ENCODE data around the gene DAPK2.

Gene DAPK2

DNA sequence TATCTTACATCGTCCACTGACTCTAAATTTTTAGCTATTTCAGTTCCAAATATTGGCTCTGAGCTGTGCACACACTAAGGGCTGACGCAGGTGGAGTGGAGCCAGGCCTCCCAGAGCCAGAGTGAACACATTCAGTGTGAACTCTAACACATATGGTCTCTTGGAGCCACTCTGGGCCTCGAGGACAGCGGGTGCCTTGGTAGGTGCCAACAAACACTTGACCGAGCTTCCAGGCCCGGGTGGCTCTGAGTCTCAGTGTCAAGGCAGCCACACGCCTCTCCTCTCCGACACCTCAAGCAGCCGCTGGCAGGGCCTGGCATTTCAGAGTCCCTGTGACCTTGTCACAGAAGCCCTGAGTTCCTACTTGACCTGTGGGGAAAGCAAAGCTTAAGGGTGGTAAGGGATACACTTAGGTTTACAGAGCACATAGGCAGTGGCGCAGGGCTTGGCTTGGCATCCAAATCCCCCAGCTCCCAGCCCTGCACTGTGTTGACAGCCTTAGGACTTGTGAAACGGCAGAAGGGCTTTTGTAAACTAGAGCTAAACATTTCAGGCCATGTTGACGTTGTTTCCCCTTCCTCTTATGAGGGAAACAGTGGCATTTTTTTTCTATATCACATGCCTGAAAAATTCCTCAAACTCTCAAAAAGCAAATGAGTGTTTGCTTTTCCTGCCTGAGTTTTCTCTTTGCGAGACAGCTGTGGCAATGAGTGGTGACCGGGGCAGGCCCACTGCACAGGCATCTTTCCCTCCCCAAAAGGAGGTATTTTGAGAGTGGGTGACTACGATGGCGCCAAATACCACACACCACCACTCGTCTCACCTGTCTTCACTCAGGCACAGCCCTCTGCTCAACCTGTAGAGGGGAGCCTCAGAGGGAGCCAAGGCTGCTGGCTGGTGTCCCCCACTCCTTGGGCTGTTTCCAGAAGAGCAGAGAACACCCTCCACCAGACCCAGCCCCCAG lies 60.8 kb downstream of the DAPK2 start:
- TF ChIP-seq GATA2 (IDR thresholded peaks at IDR 0.05; ENCODE audit: low read depth, low read length) (no peak), GATA3 (IDR thresholded peaks at IDR 0.05; ENCODE audit: low read depth, low read length) (no peak)

DNA sequence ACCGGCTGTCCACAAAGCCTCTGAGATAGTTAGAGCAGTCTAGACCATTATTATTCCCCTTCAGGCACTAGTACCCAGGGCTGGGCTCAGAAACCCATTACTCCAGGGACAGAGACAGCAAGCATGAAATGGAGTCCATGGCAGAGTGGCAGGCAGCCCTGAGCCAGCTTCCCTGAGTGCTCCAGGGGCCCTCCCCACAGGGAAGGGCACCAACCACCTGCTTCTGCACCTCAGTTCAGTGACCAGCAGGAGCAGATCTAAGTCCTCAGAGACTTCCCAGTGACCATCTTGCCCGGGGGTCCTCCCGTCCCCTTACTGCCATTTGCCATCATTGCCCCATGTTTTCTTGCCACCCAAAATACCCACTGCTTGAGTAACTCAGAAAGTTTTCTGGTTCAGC lies 62.0 kb downstream of the DAPK2 start:
- no peak for TF ChIP-seq GATA3 (IDR thresholded peaks at IDR 0.05; ENCODE audit: low read depth, low read length)
- TF ChIP-seq GATA2 (IDR thresholded peaks at IDR 0.05; ENCODE audit: low read depth, low read length) = no peak

GRCh38 chr15:63983061-63983711 lies 63.1 kb downstream of the DAPK2 start:
- TF ChIP-seq GATA2 (IDR thresholded peaks at IDR 0.05; ENCODE audit: low read depth, low read length) = no peak
- TF ChIP-seq GATA3 (IDR thresholded peaks at IDR 0.05; ENCODE audit: low read depth, low read length) = no peak

DNA sequence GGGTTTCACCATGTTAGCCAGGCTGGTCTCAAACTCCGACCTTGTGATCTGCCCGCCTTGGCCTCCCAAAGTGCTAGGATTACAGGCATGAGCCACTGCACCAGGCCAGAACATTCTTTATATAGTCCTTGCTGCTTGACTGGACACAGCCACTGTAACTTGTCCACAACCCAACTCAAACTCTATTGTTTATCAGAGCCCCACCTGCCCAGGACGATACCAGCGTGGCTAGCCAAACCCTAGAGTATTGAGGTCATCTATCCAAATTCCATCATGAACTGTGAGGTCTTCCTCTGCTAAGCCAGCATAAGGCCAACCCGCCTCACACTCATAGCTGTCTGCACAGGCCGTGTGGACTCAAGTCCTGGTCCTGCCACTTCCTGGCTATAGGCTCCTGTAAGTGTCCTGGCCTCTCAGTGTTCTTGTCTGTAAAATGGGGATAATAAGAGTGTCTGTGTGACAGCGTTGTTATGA lies 63.9 kb downstream of the DAPK2 start:
- TF ChIP-seq GATA2 (IDR thresholded peaks at IDR 0.05; ENCODE audit: low read depth, low read length) (no peak), GATA3 (IDR thresholded peaks at IDR 0.05; ENCODE audit: low read depth, low read length) (no peak)

GRCh38 chr15:63981596-63982320 lies 64.5 kb downstream of the DAPK2 start:
- TF ChIP-seq GATA2 (IDR thresholded peaks at IDR 0.05; ENCODE audit: low read depth, low read length) (no peak), GATA3 (IDR thresholded peaks at IDR 0.05; ENCODE audit: low read depth, low read length) (no peak)

DNA sequence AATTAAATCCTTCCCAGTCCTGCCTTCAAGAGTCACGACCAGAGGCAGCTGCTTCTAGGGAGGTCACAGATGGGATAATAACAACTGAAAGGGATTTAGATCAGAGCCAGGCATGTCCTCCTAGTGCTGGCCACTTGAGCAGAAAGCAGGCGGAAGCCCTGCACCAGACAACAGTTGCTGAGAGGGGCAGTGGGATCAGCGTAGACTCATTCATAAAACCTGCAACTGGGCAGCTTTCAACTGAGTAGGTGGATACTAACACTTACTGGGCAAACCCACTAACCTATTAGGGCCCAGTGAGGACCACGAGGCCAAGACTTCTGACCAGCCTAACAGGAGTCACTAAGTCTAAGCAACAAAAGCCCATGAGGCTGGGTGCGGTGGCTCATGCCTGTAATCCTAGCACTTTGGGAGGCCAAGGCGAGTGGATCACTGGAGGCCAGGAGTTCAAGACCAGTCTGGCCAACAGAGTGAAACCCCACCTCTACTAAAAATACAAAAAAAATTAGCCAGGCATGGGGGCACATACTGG lies 67.0 kb downstream of the DAPK2 start:
- no peak for TF ChIP-seq GATA2 (IDR thresholded peaks at IDR 0.05; ENCODE audit: low read depth, low read length)
- TF ChIP-seq GATA3 (IDR thresholded peaks at IDR 0.05; ENCODE audit: low read depth, low read length) = no peak

- TF ChIP-seq GATA3 (IDR thresholded peaks at IDR 0.05; ENCODE audit: low read depth, low read length) = no peak
- TF ChIP-seq GATA2 (IDR thresholded peaks at IDR 0.05; ENCODE audit: low read depth, low read length) = no peak
Observed at GRCh38 chr15:63978511-63979261, 67.6 kb downstream of the DAPK2 start.

DNA sequence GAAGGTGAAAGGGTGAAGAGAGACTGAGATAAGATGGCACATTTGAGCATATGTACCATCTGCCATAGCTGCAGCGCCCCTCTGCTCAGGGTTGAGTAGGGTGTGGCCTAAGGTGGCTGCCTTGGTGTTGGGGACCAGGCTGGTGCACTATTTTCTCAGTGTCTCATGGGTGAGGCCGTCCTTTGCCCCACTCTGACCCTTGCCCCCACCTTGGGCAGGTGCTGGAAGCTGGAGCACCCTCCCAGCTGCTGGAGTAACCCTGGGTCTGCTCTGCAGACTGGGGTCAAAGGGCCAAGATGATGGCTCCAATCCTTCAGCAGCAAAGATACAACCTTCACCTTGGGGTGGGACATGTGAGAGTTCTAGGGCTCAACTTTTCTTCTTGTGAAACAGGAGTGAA lies 69.2 kb downstream of the DAPK2 start:
- no peak for TF ChIP-seq GATA2 (IDR thresholded peaks at IDR 0.05; ENCODE audit: low read depth, low read length)
- no peak for TF ChIP-seq GATA3 (IDR thresholded peaks at IDR 0.05; ENCODE audit: low read depth, low read length)

DNA sequence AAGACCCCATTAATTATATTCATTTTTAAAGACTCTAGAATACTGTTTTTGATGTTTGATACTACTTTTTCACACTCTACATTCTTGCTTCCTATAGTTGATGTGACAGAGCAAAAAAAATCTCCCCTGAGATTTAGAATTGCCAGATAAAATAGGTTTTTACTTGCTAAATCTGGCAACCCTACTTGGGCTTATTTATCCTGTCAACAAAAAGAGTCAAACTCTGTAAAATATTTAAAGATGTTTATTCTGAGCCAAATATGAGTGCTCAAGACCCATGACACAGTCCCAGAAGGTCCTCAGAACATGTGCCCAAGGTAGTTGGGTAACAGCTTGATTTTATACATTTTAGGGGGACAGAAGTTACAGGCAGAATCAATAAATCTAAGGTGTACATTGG lies 72.3 kb downstream of the DAPK2 start:
- TF ChIP-seq GATA2 (IDR thresholded peaks at IDR 0.05; ENCODE audit: low read depth, low read length) = no peak
- no peak for TF ChIP-seq GATA3 (IDR thresholded peaks at IDR 0.05; ENCODE audit: low read depth, low read length)

DNA sequence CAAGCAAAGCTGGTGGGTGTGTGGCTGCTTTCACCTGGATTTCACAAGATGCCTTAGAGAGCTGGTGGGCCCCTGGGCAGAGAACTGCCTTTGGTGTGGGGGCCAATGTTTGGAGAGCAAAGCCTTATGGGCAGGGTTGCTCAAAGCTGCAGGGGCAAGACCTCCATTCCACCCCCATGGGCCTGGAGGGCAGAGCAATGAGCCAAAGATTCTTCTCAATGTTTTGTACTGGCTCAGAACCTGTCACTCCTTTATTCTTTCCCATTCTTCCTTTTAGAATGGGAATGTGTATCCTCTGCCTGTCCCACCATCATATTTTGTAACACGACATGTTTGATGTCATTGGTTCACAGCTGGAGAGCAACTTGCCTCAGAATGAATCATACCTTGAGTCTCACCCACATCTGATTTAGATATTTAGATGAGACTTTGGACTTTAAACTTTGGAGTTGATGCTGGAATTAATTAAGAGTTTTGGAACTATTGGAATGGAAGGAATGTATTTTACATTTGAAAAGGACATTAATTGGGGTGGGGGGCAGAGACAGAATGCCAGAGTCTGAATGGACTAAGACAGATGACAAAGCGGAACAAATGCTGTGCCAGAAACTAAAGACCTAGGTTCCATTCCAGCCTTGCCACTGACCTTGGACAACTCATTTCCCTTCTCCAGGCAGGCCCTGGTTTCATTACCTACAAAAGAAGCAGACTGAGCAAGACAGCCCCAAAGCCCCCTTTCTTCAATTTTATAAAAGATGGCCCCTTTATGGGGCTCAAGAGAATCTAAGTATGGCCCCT lies 72.9 kb downstream of the DAPK2 start:
- TF ChIP-seq GATA2 (IDR thresholded peaks at IDR 0.05; ENCODE audit: low read depth, low read length) (no peak), GATA3 (IDR thresholded peaks at IDR 0.05; ENCODE audit: low read depth, low read length) (no peak)

- TF ChIP-seq GATA3 (IDR thresholded peaks at IDR 0.05; ENCODE audit: low read depth, low read length) (no peak), GATA2 (IDR thresholded peaks at IDR 0.05; ENCODE audit: low read depth, low read length) (no peak)
Observed at GRCh38 chr15:63972801-63973200, 73.5 kb downstream of the DAPK2 start.

DNA sequence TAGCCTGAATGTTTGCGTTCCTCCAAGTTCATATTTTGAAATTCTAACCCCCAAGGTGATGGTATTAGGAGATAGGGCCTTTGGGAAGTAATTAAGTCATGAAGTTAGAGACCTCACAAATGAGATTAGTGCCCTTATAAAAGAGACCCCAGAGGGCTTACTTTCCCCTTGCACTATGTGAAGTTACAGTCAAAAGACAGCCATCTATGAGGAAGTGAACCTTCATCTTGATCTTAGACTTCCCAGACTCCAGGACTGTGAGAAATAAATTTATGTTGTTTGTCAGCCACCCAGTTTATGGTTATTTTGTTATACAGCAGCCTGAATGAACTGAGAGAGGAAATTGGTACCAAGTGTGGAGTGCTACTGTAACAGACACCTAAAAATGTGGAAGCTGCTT lies 74.4 kb downstream of the DAPK2 start:
- TF ChIP-seq GATA2 (IDR thresholded peaks at IDR 0.05; ENCODE audit: low read depth, low read length) = no peak
- no peak for TF ChIP-seq GATA3 (IDR thresholded peaks at IDR 0.05; ENCODE audit: low read depth, low read length)

DNA sequence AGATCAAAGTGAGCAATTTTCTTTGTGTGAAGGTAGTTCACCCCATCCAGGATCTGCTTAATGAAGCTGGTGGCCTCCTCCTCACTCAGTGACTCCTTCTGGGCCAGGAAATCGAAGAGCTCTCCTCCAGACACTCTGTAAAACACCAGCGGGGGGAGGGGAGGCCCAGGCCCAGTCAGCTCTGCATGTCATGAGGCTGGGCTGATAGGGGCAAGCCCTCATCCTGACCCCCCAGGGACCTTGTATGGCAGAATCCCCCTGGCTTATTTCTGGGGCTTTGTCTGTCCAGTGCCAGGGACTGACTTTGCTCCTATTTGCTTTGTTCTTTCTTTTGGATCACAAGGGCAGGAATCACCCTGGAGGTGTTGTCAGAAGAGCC lies 74.9 kb downstream of the DAPK2 start:
- TF ChIP-seq GATA2 (IDR thresholded peaks at IDR 0.05; ENCODE audit: low read depth, low read length) (no peak), GATA3 (IDR thresholded peaks at IDR 0.05; ENCODE audit: low read depth, low read length) (no peak)

Measured in SH-SY5Y (cell line).